Suppressor macrophage (primary cell): ENCODE results near the gene CSNK2B.
"Not testable (repeated sequence)": the region's sequence is repeated elsewhere in the genome, so short reads cannot be mapped to it uniquely, and the experiment has no call there.

ENCODE experiments used
- DNase-seq, 4 experiments: peaks; one replicate each; pipeline ENCODE4 v3.0.0-alpha.2; 2020 to 2022

Gene CSNK2B

DNA sequence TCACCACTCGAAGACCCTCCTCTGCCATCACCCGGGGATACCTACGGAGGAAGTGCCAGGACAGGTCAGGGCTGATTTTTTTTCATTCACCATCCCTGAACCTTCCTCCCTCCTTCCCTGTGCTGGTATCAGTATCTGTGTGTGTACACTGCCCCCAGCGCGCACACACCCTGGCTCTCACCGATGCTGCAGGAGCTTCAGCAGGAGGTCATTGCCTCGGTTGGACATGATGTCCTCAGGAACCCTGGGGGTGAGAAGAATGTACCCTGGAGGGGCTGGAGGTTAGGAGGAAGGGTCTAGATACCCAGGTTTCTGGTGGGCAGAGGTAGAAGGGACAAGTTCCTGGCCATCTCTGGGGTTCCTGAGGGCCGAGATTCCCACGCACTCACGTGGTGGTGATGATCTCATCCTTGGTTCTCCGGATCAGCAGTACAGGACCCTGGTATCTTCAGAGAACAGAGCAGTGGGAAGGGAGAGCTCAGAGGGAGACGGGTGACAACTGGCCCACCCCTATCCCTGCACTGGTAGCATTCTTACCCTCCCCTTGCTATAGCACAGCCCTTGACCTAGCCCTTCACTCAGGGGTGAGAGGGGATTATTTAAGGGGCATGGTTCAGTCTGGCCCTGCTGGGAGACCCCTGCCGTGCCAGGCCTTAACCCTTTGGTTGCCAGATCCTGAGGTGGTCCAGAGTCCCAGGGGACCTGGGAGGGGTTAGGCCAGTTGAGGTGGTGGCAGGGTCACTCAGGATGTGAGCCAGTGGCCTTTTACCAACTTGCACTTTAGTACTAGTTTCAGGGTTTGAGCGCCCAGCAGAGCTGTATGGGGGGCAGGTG is 22.2 kb downstream of the CSNK2B start:
- no peak for DNase-seq

DNA sequence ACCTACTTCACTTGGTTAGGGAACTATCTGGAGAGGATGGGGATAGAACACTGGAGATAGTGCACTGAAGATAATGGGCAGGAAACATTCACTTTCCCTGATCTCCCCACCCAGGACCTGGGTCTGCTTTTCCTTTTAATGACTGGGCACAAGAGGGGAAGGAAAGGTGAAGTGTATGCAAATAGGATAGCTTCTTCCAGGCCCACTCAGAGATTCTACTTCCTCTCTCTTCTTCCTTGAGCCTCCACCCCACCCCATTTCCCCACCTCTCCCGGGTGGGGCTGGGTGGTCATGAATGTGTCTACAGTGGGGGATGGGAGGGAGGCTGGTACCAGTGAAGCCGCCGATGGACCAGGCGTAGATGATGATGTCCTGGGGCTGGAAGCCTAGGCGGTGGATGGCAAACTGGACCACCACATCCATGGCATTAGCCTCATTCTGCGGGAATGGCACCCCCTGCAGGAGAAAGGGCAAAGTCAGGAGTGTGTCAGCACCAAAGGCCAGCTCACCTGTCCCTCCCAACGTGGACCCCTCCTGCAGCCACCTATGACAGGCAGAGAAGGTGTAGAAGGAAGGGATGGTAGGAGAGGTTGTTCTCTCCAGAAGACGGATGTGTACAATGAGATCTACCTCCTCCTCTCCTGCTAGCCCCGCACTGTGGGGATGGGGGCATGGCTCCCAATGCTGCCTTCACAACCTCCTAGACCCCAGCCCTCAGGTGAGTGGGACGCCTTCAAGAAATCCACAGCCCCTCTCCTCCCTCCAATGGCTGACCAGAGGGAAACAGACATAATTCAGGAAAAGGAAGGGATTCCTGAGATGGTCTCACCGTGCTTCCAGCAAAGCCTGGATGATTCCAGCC is 23.6 kb downstream of the CSNK2B start:
- no peak for DNase-seq

DNA sequence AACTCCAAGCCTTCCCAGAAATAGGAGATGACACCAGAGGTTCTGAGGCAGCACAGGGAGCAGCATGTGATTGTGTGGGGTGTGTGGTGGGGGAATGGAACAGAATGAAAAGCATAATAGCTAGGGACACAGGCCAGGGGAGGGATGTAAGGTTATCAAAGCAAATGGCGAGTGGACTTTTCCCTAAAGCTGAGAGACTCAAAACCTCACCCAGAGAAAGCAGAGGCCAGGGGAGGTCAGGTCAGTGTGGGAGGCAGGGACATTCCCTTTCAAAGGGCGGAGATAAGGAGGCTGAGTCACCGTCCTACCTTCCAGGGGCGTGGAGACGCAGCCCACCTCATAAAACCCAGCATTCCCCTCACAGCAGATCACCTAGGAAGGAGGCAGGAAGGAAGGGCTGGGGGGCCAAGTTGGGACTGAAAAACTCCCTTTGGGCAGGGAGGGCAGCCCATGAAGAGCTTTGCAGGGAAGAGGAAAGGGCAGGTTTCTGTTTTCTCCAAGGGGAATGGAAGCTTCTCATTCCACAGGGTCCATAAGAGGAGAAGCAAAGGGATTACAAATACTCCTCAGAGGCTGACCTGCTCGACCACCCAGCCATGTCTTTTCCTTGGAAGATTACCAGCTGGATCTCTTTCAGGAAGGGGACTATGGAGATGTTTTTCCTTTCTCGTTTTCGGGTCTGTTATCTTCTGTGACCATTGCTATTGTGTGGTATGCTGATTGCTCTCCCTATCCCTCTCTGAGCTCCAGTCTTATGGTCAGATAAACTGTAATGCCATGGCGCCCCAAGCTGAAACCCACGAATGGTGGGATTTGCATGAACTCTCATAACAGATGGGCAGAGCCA is 24.6 kb downstream of the CSNK2B start:
- no peak for DNase-seq

DNA sequence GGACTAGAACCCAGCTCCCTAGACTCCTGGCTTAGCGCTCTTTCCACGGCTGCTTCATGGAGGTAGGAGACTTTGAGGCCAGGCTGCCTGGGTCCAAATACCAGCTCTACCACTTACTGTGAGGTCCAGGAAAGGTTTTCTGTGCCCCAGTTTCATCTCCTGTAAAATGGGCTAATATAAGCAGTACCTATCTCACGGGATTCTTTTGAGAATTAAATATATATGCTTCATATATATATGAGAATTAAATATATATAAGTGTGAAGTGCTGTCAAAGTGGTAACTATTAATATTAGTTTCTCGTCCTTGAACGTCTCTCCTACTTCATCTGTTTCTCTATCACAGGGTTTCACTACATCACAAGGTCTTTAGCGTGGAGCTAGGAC is 25.2 kb downstream of the CSNK2B start:
- DNase-seq, result no peak

DNA sequence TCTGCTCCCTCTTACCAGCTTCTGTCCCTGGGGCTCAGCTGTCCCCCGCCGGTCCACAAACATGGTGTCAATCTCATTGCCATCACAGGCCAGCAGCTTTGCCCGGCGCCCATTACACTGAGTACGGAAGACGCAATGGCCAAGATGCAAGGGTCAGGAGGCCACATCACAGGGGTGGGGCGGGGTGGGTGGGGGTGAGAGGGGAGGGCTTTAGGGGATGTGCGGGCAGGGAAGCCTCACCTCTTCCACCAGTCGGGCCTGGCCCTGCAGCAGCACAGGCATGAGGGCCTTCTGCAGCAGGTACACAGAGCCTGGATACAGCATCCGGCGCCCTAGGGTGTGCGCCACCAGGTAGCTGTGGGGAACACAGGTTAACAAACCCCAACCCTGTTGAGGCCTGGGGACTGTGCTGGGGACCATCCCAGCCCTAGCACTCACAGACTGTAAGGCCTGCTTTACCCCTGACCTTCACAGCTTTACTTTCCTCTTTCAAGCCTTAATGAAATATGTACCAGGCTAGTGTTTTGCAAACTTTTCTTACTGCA is 25.8 kb downstream of the CSNK2B start:
- DNase-seq, result no peak

DNA sequence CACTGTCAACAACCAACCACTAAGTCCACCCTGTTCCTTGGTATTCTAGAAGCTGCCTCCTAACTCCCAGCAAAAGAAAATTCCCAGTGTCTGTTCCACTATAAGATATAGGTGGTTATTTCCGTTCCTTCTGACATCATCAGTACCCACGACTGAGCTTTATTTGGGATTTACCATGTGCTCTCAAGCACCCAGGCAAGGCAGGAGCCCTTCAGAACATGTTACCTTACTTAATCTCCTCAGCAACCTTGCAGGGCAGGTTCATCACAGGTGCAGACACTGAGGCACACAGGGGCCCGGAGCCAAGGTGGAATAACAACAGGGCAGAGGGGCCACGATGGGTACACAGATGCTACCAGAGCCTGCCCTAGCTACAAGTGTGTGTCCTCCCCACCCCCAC is 26.5 kb downstream of the CSNK2B start:
- DNase-seq, result no peak

DNA sequence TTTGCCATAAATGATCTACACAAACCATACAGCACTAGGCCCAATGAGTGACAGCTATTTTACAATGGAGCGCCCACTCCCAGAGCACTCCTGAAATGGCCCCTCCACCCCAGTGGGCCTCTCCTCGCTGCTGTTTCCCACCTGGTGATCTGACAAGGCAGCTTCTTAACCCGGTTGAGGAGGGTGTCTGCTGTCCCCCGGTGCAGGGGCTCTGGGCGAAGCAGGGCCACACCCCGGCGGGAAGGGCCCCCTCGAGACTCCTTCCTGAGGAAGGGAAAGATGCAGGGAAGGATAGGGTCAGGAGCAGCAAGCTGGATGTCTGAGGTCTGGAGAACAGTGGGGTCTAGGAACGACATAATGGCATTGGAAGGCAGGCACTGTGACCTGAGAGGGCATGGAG is 27.0 kb downstream of the CSNK2B start:
- no peak for DNase-seq

DNA sequence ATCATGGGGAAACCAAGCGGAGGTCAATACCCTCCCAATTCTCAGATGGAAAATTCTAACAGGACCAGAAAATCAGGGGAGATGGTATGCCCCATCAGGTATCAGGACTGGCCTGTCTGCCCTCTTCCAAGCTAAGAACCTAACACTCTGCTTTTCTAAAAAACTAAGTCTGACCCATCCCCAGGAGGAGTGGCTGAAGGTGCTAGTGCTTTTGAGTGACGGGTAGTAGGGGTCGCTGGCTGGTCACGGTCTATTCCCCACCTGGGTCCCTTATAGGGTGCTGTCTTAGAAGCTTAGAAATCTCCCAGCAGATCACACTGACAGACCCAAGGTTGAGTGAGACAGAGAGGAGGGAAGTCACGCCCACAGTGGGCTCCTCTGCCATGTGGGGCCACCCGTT is 27.7 kb downstream of the CSNK2B start:
- peak in 1 of 4 experiments; percentile 31 for DNase-seq

DNA sequence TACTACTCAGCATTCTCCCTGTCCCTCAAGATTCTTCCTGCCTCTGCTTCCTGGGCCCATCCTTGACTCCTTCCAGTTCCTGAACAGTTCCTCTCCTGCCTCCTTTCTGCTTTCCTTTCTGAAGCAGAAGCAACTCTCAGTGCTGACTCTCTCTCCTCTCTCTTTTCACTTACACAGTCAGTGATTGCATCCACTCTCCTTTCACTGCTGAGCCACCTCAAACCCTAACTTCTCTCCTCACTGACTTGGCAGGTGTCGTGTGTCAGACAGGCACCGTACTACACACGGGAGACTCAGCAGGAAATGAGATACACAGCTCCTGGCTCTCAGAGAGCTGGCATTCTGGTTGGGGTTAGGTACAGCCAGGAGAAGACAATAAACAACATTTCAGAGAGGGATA is 31.7 kb downstream of the CSNK2B start:
- no peak for DNase-seq

DNA sequence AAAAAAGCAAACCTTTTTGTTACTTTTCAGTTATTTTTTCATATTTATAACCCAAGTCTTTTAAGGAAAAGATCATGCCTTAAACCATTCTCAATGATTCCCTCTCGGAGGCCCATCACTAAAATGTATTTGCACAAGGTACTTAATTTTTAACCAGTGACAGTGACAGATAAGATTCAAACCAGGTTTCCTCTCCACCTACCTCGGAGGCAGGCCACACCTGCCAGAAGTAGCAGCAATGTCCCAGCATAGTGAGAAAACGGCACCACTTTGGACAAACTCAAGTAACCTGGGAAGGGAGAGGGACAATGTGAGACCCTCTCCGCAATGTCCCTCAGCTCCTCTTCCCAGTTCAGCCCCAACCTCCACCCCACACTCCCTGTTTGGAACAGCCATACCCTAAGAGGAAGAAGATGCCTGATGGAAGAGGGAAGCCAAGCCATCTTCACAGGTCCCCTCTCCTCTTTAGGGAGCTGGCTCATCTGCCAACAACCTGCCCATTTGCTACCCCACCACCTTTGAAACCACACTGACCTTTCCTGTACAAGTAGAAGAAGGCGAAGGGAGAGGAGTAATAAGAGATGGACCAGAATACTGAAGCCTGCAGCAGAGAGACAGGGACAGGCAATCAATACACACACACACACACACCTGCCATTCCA is 35.0 kb downstream of the CSNK2B start:
- no peak for DNase-seq

DNA sequence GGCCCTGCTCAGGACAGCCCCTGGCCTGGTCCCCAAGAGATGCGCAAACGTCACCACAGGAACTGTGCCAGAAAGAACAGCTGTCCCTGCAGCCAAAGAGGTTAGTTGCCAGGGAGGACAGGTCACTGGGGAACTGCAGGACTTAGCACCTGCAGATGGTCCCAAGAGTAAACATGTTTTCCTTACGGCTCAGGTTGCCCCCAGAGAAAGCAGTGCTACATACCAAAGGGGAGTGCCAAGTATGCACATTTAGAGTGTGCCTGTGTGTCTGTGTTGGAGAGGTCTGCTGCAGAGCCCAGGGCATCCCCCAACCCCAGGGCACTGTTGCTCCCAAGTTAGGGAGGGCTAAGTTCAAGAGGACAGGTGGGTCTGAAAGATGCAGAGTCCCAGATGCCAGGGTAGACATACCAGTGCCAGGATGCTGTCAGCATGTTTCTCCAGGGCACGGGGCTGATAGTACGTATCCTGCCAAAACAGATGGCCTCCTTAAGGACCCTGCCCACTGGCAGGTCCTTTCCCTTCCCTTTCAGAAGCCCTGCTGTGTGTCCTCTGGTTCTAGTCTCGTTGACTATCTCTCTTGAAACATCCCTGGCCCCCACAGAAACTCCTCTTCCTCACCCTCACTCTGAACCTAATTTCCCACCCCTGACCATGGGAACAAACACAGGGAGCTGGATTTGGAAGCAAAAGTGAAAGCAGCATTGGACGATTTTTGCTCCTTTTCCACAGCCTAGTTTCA is 36.0 kb downstream of the CSNK2B start:
- no peak for DNase-seq

DNA sequence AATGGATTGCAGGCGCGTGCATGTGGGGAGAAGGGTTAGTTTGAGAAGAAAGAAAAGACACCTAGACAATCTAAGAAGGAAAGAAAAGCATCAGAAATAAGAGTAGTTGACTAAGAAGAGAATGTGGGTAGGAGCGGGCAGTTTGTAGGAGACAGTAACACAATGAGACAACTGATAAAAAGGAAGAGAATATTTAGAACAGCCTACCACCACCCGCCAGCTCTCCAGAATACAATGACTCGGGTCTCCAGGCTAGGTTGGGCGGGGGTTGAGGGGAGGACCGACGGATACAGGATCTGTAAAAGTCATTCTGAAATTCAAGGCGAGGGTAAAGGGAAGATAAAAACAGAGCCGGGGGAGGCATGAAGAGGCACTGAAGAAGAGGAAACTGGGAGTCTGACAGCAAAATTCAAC is 36.5 kb downstream of the CSNK2B start:
- DNase-seq, result no peak

DNA sequence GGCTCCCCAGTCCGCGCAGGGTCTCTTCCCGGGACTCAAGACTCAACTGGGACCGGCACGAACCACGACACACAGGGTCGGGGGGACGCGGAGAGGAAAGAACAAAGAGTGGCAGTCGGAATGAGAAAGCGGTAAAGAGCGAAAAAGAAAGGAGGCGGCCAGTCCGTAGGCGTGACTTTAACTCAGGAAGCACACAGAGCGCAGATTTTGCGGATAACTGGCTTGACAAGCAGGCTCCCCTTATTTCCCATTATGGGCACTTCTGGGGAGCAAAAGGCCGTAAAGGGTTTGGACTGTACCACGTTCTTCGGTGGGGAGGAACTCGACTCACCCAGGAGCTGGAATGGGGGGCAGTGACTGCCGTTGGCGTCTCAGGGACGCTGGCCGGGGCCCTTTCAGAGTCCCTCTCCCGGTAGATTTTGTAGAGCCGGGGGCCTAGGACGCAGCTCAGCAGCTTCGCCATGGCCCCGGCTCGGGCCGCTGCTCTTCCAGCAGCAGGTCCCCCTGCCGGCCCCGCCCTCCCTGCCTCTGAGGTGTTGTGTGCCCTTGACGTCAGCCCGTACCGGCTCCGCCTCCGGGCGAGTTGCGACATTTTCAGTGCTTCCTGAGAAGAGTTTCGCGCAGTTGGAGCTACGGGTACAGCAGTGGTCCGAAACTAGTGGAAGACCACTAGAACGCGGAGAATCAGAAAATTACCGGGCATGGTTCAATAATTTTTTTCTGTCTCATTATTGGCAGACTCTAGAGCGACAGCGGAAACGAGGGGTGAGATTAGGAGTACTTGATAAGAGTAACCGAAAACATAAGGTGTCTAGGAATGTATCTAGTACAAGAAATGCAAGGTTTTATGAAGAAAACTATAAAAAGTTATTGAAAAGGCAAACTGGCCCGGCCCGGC is 37.2 kb downstream of the CSNK2B start, which contains the start of gene ABHD16A:
Gene ABHD16A, minus strand, starts transcription at position 506 of the 898 bp plus-strand sequence. Its CDS starts 43 bp downstream, at position 463.
- peak; percentile 98 to 99 (median 99) for DNase-seq

DNA sequence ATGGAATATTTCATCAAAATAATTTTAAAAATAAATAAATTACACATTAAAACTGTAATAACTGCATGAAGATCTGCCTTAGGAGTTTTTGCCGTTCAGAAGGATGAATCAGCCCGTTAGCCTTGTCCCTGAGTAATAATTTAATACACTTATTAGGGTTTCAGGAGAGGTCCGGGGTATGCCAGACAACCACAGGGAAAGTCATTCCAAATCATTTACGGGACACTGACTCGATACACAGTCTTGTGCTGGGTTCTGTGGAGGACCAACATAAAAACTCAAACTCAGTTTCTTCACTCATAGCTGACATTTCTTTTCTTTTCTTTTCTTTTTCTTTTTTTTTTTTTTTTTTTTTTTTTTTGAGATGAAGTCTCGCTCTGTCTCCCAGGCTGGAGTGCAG is 40.1 kb downstream of the CSNK2B start:
- no peak for DNase-seq

DNA sequence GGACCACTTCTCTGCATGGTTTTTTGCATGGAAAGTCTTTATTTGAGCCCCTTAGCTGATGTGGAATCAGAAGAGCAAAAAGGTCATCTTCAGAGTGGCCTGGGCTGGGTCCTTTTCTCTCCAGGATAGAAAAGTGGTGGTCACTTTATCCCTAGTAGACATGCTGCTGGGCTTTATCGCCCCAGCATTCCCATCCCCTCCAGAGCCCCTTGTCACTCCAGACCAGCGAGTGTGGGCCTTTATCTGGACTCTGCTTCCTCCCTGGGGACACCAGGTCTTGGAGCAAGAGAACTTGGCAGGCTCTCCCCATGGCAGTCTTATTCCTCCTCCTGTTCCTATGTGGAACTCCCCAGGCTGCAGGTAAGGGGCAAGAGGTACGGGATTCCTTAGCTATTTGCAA is 40.7 kb downstream of the CSNK2B start, which contains the start of gene LY6G6F:
Gene LY6G6F, plus strand, starts transcription at position 268 of the 400 bp plus-strand sequence. Its CDS starts 41 bp downstream, at position 309.
- DNase-seq, result no peak

DNA sequence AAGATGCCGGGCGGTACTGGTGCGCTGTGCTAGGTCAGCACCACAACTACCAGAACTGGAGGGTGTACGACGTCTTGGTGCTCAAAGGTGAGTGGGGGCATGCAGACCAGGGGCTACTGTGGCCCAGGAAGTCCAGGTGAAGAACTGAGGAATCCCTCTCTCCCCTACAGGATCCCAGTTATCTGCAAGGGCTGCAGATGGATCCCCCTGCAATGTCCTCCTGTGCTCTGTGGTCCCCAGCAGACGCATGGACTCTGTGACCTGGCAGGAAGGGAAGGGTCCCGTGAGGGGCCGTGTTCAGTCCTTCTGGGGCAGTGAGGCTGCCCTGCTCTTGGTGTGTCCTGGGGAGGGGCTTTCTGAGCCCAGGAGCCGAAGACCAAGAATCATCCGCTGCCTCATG is 41.8 kb downstream of the CSNK2B start:
- no peak for DNase-seq

DNA sequence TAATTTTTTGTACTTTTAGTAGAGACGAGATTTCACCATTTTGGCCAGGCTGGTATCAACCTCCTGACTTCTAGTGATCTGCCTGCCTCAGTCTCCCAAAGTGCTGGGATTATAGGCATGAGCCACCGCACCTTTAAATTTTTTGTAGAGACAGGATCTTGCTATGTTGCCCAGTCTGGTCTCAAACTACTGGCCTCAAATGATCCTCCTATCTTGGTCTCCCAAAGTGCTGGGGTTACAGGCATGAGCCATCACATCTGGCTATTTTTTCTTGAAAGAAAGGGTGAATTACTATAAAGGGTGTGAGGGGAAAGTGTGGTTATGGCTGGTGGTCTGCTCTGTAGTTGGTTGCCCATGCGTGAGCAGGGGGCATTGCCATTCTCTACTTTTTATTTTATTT is 42.3 kb downstream of the CSNK2B start:
- DNase-seq, result no peak

DNA sequence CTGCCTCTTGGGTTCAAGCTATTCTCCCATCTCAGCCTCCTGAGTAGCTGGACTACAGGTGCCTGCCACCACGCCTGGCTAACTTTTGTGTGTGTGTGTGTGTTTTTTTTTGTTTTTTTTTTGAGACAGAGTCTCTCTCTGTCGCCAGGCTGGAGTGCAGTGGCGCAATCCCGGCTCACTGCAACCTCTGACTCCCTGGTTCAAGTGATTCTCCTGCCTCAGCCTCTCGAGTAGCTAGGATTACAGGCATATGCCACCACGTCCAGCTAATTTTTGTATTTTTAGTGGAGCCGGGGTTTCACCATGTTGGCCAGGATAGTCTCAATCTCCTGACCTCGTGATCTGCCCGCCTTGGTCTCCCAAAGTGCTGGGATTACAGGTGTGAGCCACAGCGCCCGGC is 43.3 kb downstream of the CSNK2B start:
- DNase-seq, result not testable (repeated sequence)

DNA sequence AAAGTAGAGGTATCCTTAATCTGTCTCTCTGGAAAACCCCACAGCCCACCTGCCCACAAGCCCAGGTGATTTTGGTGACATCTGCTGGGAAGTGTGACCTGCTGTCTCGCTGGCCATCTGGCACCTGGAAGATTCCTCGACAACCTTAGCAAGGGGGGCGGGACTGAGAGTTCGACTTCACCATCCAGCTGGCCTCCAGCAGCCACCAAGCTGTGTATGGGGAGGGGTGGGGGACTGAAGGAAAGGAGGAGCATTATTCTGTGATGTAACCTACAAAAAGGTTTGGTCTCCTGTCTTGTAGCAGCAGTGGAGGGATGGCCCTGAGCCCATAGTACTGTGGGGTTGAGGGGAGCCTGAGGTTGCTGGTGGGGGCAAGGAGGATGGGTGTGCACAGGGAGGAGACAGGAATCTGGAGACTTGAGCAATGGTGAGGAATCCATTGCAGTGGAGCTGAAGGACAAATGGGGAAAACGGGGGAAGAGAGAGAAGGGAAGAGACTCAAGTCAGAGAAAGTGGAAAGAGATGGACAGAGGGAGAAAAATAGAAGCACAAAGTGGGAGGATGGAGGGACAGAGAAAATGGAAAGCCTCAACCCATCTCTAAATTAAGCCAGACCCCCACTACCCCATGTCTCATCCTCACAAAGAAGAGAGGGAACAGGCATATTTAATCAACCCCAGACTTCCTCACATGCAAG is 44.8 kb downstream of the CSNK2B start:
- DNase-seq, result no peak
